PFSK-1 (cell line): ENCODE results near the gene PARD3B.

Experiments used
- FOXP2 ChIP-seq: optimal IDR thresholded peaks from 2 replicates; pipeline ENCODE3; 2011; ENCODE audit warnings: borderline replicate concordance, control low read depth, inconsistent platforms; ENCODE audit not compliant: insufficient read depth; ENCODE audit errors: extremely low read length, extremely low read depth
- POLR2AphosphoS5 ChIP-seq: IDR thresholded peaks from 2 replicates; pipeline ENCODE4 v1.6.1; 2012; ENCODE audit warnings: low read depth, mild to moderate bottlenecking, control low read depth, low read length, moderate library complexity
- REST ChIP-seq, 2 experiments: IDR thresholded peaks; 2 replicates each; pipeline versions ENCODE4 v1.6.1 to v1.8.0; 2011 to 2012; ENCODE audit warnings: low read depth in 2 of 2, low read length in 2 of 2, control low read depth in 1 of 2, inconsistent platforms in 1 of 2, mild to moderate bottlenecking in 1 of 2, moderate library complexity in 1 of 2; ENCODE audit not compliant: insufficient read depth in 1 of 2
- SIN3A ChIP-seq: IDR thresholded peaks from 2 replicates; pipeline ENCODE4 v1.6.1; 2012; ENCODE audit warnings: mild to moderate bottlenecking, low read length, moderate library complexity, borderline replicate concordance; ENCODE audit not compliant: insufficient read depth
- TAF1 ChIP-seq: IDR thresholded peaks from 2 replicates; pipeline ENCODE4 v1.6.1; 2012; ENCODE audit warnings: low read length, control low read depth, borderline replicate concordance; ENCODE audit not compliant: insufficient read depth

DNA sequence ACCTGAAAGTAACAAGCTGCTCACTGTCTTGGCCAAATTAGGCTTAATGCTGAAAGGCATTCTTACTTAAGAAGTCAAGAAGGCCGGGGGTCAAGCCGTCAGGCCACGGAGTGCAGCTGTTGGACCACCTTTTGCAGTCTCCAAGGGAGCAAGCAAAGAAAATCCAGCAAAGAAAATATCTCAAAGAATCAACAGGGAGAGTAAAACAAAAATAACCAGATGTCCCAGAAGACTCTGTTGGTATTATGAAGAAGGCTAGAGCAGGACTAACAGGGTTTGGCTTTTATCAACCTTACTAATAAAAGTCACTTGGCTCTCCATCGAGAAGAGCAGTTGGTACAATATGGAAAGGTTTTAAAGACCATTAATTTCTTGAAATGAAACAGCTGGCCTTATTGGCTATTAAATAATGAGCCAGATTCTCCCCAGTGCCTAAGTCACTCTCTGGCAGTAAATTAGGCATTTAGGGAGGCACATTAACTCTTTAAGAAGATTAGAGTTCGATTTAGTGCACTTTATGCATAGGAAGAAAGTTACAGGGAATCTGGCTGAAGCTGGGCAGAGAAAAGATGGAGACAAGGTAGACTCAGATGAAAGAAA lies 1026.2 kb downstream of the PARD3B start:
- no peak for TF ChIP-seq POLR2AphosphoS5
- no peak for TF ChIP-seq SIN3A
- TF ChIP-seq REST (IDR thresholded peaks at IDR 0.05; ENCODE audit: insufficient read depth in 1 of 2, low read depth in 2 of 2, low read length in 2 of 2): no peak
- no peak for TF ChIP-seq TAF1
- TF ChIP-seq FOXP2: no peak
